ENCODE results near the gene PUSL1.

Gene PUSL1

DNA sequence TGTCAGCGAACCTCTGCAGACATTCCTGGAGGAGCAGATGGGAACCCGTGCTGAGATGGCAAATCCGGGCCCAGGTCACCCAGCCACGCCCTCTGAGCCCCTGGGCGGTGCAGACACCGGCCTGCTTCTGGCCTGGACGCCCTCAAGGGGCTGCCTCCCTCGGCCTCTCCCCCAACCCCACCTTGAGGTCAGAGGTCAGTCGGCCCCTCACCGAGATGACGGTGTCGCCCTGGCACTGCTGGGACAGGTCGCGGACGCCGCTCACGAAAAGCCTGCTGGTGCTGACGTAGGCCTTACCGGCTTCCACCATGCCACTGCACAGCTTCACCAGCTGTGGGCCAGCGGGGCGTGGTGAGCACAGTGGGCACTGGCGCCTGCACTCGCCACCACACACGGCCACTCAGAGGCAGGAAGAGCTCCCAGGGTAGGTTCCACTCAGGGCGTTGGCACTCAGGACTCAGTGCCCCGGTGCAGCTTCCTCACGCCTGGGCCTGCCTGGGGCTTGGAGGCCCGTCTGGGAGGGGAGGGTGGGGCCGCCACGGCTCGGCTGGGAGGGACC is 5.4 kb upstream of the PUSL1 start:
- no peak overlapping the region for H2BK120ac ChIP-seq (ENCODE audit: insufficient read depth, low read length, poor library complexity)
- H3K36me3 ChIP-seq (ENCODE audit: control insufficient read depth in 1 of 2, insufficient read depth in 2 of 2, low read length in 2 of 2), result peaks cover 2 to 4% of the 10 kb centered on the region in 2 experiments
- no peak overlapping the region for H2BK5ac ChIP-seq (ENCODE audit: low read depth, low read length, poor library complexity)
- H3K27me3 ChIP-seq (ENCODE audit: insufficient read depth, low read length), result no peaks in the 10 kb centered on the region
- H3K4me2 ChIP-seq (ENCODE audit: low read length), result no peak overlapping the region
- no peak for DNase-seq
- H4K12ac ChIP-seq (ENCODE audit: low read depth, low read length), result no peak overlapping the region
- H3K4me3 ChIP-seq (ENCODE audit: low read depth, low read length), result no peak overlapping the region
- H3K18ac ChIP-seq (ENCODE audit: low read length), result peak overlapping the region; percentile 45
- H3K9ac ChIP-seq (ENCODE audit: low read length), result no peak overlapping the region
- H3K9me3 ChIP-seq (ENCODE audit: insufficient read depth, low read depth, low read length), result peaks cover 2% of the 10 kb centered on the region
- H2BK12ac ChIP-seq (ENCODE audit: low read length), result no peak overlapping the region
- H2AFZ ChIP-seq (ENCODE audit: insufficient read depth, low read length, poor library complexity), result no peak overlapping the region
- WGBS (ENCODE audit: extremely low coverage, insufficient coverage, insufficient read length), result no CpG with 5 or more reads among the region's 31 CpGs
- no peak overlapping the region for H4K8ac ChIP-seq (ENCODE audit: low read depth, low read length)
- no peak overlapping the region for H4K91ac ChIP-seq (ENCODE audit: low read depth, low read length)
- peaks cover 12% of the 10 kb centered on the region for H3K79me2 ChIP-seq (ENCODE audit: control insufficient read depth, insufficient read depth, low read length, poor library complexity)
- no peak overlapping the region for H3K23ac ChIP-seq (ENCODE audit: low read length)
- peaks cover 17% of the 10 kb centered on the region for H3K79me1 ChIP-seq (ENCODE audit: low read length)
- H3K14ac ChIP-seq (ENCODE audit: low read length), result no peak overlapping the region
- peaks cover 35 to 39% of the 10 kb centered on the region in 2 experiments for H3K4me1 ChIP-seq (ENCODE audit: control insufficient read depth in 1 of 2, insufficient read depth in 2 of 2, low read length in 2 of 2)
- H2AK5ac ChIP-seq (ENCODE audit: low read length), result peak overlapping the region; percentile 16
- H3K4ac ChIP-seq (ENCODE audit: low read depth, low read length), result no peak overlapping the region
- H3K27ac ChIP-seq (ENCODE audit: low read depth, low read length), result no peak overlapping the region

DNA sequence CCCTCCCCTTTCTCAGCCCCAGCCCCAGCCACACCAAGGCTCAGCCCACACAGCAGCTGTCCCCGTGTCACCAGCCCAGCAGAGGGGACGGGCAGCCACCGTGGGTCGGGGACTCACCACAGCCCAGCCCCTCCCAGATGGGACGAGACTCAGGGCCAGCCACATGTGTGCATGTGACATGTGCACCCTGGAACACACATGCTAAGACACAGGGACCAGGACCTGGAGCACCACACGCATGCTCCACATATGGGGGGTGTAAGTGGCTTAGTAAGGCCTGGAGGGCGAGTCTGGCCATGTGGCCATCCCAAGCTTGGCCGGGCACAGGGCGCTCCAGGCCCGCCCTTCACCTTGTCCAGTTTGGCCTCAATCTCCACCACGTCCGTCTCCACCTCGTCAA is 4.7 kb upstream of the PUSL1 start:
- H3K4ac ChIP-seq (ENCODE audit: low read depth, low read length), result no peak overlapping the region
- no peak overlapping the region for H3K4me3 ChIP-seq (ENCODE audit: low read depth, low read length)
- H2AFZ ChIP-seq (ENCODE audit: insufficient read depth, low read length, poor library complexity), result no peak overlapping the region
- no peak overlapping the region for H2BK5ac ChIP-seq (ENCODE audit: low read depth, low read length, poor library complexity)
- H3K27ac ChIP-seq (ENCODE audit: low read depth, low read length), result no peak overlapping the region
- H3K18ac ChIP-seq (ENCODE audit: low read length), result peak overlapping the region; percentile 39
- no peak overlapping the region for H3K9ac ChIP-seq (ENCODE audit: low read length)
- peaks cover 0 to 3% of the 10 kb centered on the region in 2 experiments for H3K36me3 ChIP-seq (ENCODE audit: control insufficient read depth in 1 of 2, insufficient read depth in 2 of 2, low read length in 2 of 2)
- H3K27me3 ChIP-seq (ENCODE audit: insufficient read depth, low read length), result no peaks in the 10 kb centered on the region
- H4K8ac ChIP-seq (ENCODE audit: low read depth, low read length), result no peak overlapping the region
- peak overlapping the region; percentile 74 for H4K91ac ChIP-seq (ENCODE audit: low read depth, low read length)
- H3K4me2 ChIP-seq (ENCODE audit: low read length), result no peak overlapping the region
- H3K9me3 ChIP-seq (ENCODE audit: insufficient read depth, low read depth, low read length), result peaks cover 2% of the 10 kb centered on the region
- no peak overlapping the region for H2BK120ac ChIP-seq (ENCODE audit: insufficient read depth, low read length, poor library complexity)
- H3K4me1 ChIP-seq (ENCODE audit: control insufficient read depth in 1 of 2, insufficient read depth in 2 of 2, low read length in 2 of 2), result peaks cover 35 to 39% of the 10 kb centered on the region in 2 experiments
- H3K14ac ChIP-seq (ENCODE audit: low read length), result no peak overlapping the region
- H3K79me2 ChIP-seq (ENCODE audit: control insufficient read depth, insufficient read depth, low read length, poor library complexity), result peaks cover 17% of the 10 kb centered on the region
- WGBS (ENCODE audit: extremely low coverage, insufficient coverage, insufficient read length), result no CpG with 5 or more reads among the region's 13 CpGs
- no peak overlapping the region for H3K23ac ChIP-seq (ENCODE audit: low read length)
- H2BK12ac ChIP-seq (ENCODE audit: low read length), result no peak overlapping the region
- DNase-seq, result no peak
- H2AK5ac ChIP-seq (ENCODE audit: low read length), result peak overlapping the region; percentile 45
- H4K12ac ChIP-seq (ENCODE audit: low read depth, low read length), result no peak overlapping the region
- H3K79me1 ChIP-seq (ENCODE audit: low read length), result peaks cover 22% of the 10 kb centered on the region

DNA sequence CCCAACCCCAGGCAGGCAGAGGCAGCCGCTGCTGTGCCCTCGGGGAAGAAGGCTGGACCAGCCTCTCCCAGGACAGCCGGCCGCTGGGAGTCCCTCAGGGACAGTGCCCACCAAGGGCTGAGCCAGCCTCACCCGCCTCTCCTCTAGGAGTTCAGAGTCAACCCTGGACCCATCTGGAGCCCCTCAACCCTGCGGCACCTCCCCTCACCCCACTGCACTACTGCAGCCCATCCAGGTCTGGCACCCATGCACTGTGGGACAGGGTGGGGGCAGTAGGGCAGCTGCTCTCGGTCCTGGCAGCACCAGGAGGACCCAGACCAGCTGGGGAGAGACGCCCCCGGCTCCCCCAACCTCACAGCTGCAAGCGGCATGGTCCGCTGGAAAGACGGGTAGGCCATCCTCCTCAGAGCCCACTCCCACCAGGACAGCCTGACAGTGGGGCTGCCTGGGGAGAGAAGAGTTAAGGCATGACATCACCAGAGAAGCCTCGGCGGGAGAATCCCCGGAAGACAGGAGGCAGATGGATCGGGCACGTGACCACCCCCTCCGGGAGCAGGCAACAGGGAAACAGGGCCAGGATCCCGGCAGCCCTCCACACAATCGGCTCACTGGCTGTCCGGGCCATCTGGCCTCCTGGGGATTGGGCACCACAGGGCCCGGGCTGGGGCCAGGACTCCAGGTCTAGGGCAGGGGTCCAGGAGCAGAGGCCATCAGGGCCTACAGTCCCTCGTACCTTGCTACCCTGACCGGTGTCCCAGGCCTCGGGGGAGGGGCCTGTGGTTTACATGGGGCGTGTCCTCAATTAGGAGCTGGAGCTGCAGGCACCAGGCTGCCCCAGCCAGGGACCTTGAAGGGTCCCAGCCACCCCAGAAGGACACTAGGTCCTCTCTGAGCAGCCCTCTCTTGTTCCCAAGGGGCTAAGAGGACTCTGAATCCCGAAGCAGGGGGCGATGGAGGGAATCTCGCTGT is 3.8 kb upstream of the PUSL1 start:
- Histone ChIP-seq H3K9me3 (ENCODE audit: insufficient read depth, low read depth, low read length) (peaks cover under 1% of the 10 kb centered on the region), H4K8ac (ENCODE audit: low read depth, low read length) (peak overlapping the region; percentile 77), H3K79me1 (ENCODE audit: low read length) (peaks cover 28% of the 10 kb centered on the region), H3K23ac (ENCODE audit: low read length) (no peak overlapping the region), H2BK5ac (ENCODE audit: low read depth, low read length, poor library complexity) (peak overlapping the region; percentile 73), H3K27ac (ENCODE audit: low read depth, low read length) (peak overlapping the region; percentile 89), H2BK12ac (ENCODE audit: low read length) (peak overlapping the region; percentile 44), H2AK5ac (ENCODE audit: low read length) (peak overlapping the region; percentile 77), H3K9ac (ENCODE audit: low read length) (no peak overlapping the region), H2BK120ac (ENCODE audit: insufficient read depth, low read length, poor library complexity) (peak overlapping the region; percentile 62), H3K27me3 (ENCODE audit: insufficient read depth, low read length) (no peaks in the 10 kb centered on the region), H3K79me2 (ENCODE audit: control insufficient read depth, insufficient read depth, low read length, poor library complexity) (peaks cover 25% of the 10 kb centered on the region), H3K4me1 (ENCODE audit: control insufficient read depth in 1 of 2, insufficient read depth in 2 of 2, low read length in 2 of 2) (peaks cover 40 to 44% of the 10 kb centered on the region in 2 experiments), H4K91ac (ENCODE audit: low read depth, low read length) (peak overlapping the region; percentile 84), H2AFZ (ENCODE audit: insufficient read depth, low read length, poor library complexity) (peak overlapping the region; percentile 50), H3K18ac (ENCODE audit: low read length) (peak overlapping the region; percentile 66), H3K4ac (ENCODE audit: low read depth, low read length) (peak overlapping the region; percentile 63), H3K14ac (ENCODE audit: low read length) (peak overlapping the region; percentile 60), H3K4me2 (ENCODE audit: low read length) (peak overlapping the region; percentile 50), H3K36me3 (ENCODE audit: control insufficient read depth in 1 of 2, insufficient read depth in 2 of 2, low read length in 2 of 2) (peaks cover 1 to 6% of the 10 kb centered on the region in 2 experiments), H3K4me3 (ENCODE audit: low read depth, low read length) (no peak overlapping the region), H4K12ac (ENCODE audit: low read depth, low read length) (peak overlapping the region; percentile 51)
- WGBS (ENCODE audit: extremely low coverage, insufficient coverage, insufficient read length), result no CpG with 5 or more reads among the region's 29 CpGs
- DNase-seq, result peak; percentile 55 to 64

DNA sequence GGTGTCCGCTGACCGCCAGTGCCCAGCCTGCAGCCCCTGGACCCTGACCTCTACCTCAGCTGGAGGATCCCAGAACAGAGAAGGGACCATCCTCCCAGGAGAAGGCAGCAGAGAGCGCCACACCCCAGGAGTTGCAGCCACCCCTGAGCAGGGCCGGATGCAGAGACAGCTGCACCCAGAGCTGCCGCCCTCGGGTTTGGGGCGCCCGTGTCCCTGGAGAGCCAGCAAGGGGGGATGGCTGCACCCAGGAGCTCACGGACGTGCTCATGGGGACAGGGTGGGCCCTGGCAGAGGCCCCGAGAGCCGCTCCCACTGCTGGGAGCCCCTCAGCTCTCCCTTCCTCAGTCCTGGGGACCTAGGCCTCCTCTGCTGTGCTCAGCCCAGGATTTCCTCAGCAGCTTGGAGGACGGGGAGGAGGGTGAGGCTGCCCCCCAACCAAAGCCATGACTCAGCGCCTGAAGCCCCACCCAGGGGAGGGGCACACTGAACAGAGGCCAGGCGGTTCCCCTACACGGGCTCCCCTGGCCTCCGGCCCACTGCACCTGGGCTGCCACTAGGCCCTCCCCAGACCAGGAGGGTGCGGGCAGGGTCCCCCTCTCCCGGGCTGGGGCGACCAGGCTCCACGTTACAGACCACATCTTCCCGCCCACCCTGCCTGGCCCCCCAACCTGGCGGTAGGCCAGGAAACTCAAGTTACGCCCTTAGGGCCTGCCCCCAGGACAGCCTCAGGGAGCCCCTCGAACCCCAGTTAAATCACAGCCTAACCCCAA is 2.9 kb upstream of the PUSL1 start:
- Histone ChIP-seq H3K4me2 (ENCODE audit: low read length) (peak overlapping the region; percentile 88), H4K12ac (ENCODE audit: low read depth, low read length) (peak overlapping the region; percentile 51), H3K4me1 (ENCODE audit: control insufficient read depth in 1 of 2, insufficient read depth in 2 of 2, low read length in 2 of 2) (peaks cover 47 to 52% of the 10 kb centered on the region in 2 experiments), H3K27me3 (ENCODE audit: insufficient read depth, low read length) (no peaks in the 10 kb centered on the region), H3K4me3 (ENCODE audit: low read depth, low read length) (no peak overlapping the region), H3K27ac (ENCODE audit: low read depth, low read length) (peak overlapping the region; percentile 89), H2BK5ac (ENCODE audit: low read depth, low read length, poor library complexity) (peak overlapping the region; percentile 73), H3K9ac (ENCODE audit: low read length) (no peak overlapping the region), H3K18ac (ENCODE audit: low read length) (peak overlapping the region; percentile 24), H3K4ac (ENCODE audit: low read depth, low read length) (peak overlapping the region; percentile 9), H2BK12ac (ENCODE audit: low read length) (peak overlapping the region; percentile 12), H4K91ac (ENCODE audit: low read depth, low read length) (peak overlapping the region; percentile 84), H3K79me1 (ENCODE audit: low read length) (peaks cover 28% of the 10 kb centered on the region), H3K14ac (ENCODE audit: low read length) (peak overlapping the region; percentile 60), H2BK120ac (ENCODE audit: insufficient read depth, low read length, poor library complexity) (peak overlapping the region; percentile 62), H2AFZ (ENCODE audit: insufficient read depth, low read length, poor library complexity) (peak overlapping the region; percentile 50), H3K36me3 (ENCODE audit: control insufficient read depth in 1 of 2, insufficient read depth in 2 of 2, low read length in 2 of 2) (peaks cover 10 to 14% of the 10 kb centered on the region in 2 experiments), H3K23ac (ENCODE audit: low read length) (no peak overlapping the region), H3K9me3 (ENCODE audit: insufficient read depth, low read depth, low read length) (no peaks in the 10 kb centered on the region), H3K79me2 (ENCODE audit: control insufficient read depth, insufficient read depth, low read length, poor library complexity) (peaks cover 26% of the 10 kb centered on the region), H4K8ac (ENCODE audit: low read depth, low read length) (peak overlapping the region; percentile 77), H2AK5ac (ENCODE audit: low read length) (peak overlapping the region; percentile 77)
- DNase-seq, result no peak
- no CpG with 5 or more reads among the region's 25 CpGs for WGBS (ENCODE audit: extremely low coverage, insufficient coverage, insufficient read length)

All from trophoblast cell (in vitro differentiated cells and primary cell).